H9 (cell line): Measurements from ENCODE around the gene PPP1R13L. TPM values are rescaled to one million over a fixed set of nuclear protein-coding genes. Genes with fewer than 3 reads are reported as not detected.

ENCODE experiments used
- DNase-seq: peaks from one replicate; pipeline ENCODE4 v3.0.0-alpha.2; 2017
- H2AFZ ChIP-seq: one replicate; pipeline ENCODE4 v1.6.1; 2013; ENCODE audit warnings: mild to moderate bottlenecking, low read length, control low read depth, moderate library complexity
- H2AK5ac ChIP-seq: 2 replicates; pipeline ENCODE4 v1.6.1; 2013; ENCODE audit warnings: low read length, control low read depth, mixed read lengths; ENCODE audit not compliant: insufficient read length
- H2BK120ac ChIP-seq: one replicate; pipeline ENCODE4 v1.6.1; 2013; ENCODE audit warnings: low read depth, mild to moderate bottlenecking, low read length, control low read depth, inconsistent platforms; ENCODE audit not compliant: poor library complexity, severe bottlenecking
- H2BK12ac ChIP-seq: 2 replicates; pipeline ENCODE4 v1.6.1; 2013; ENCODE audit warnings: low read length, control low read depth, mixed read lengths, low read depth; ENCODE audit not compliant: insufficient read length
- H2BK15ac ChIP-seq: 2 replicates; pipeline ENCODE4 v1.6.1; 2013; ENCODE audit warnings: low read depth, low read length, control low read depth
- H2BK20ac ChIP-seq: one replicate; pipeline ENCODE4 v1.6.1; 2013; ENCODE audit warnings: low read depth, mild to moderate bottlenecking, low read length, control low read depth, inconsistent platforms; ENCODE audit not compliant: poor library complexity, severe bottlenecking
- H2BK5ac ChIP-seq: 2 replicates; pipeline ENCODE4 v1.6.1; 2013; ENCODE audit warnings: low read length, control low read depth, mixed read lengths; ENCODE audit not compliant: insufficient read length
- H3K14ac ChIP-seq: 2 replicates; pipeline ENCODE4 v1.6.1; 2013; ENCODE audit warnings: low read length, control low read depth; ENCODE audit not compliant: insufficient read depth
- H3K18ac ChIP-seq: 2 replicates; pipeline ENCODE4 v1.6.1; 2013; ENCODE audit warnings: low read depth, mild to moderate bottlenecking, mixed read lengths, low read length, control low read depth; ENCODE audit not compliant: insufficient read length
- H3K23ac ChIP-seq: 2 replicates; pipeline ENCODE4 v1.6.1; 2013; ENCODE audit warnings: low read length, control low read depth, mixed read lengths, low read depth; ENCODE audit not compliant: insufficient read length
- H3K23me2 ChIP-seq: 2 replicates; pipeline ENCODE4 v1.6.1; 2013; ENCODE audit warnings: low read depth, mild to moderate bottlenecking, mixed read lengths, low read length, control low read depth; ENCODE audit not compliant: insufficient read length, poor library complexity, severe bottlenecking
- H3K27ac ChIP-seq: 2 replicates; pipeline ENCODE4 v1.5.1; 2013; ENCODE audit warnings: low read length, control low read depth, mixed read lengths, low read depth; ENCODE audit not compliant: insufficient read length
- H3K27me3 ChIP-seq: 2 replicates; pipeline ENCODE4 v1.6.1; 2013; ENCODE audit warnings: low read length, control low read depth, inconsistent platforms; ENCODE audit not compliant: insufficient read depth
- H3K4ac ChIP-seq: 2 replicates; pipeline ENCODE4 v1.6.1; 2013; ENCODE audit warnings: low read depth, mild to moderate bottlenecking, control low read depth, inconsistent platforms, low read length, moderate library complexity
- H3K4me1 ChIP-seq: 2 replicates; pipeline ENCODE4 v1.6.1; 2013; ENCODE audit warnings: low read length, control low read depth, inconsistent platforms; ENCODE audit not compliant: insufficient read depth
- H3K4me2 ChIP-seq: 2 replicates; pipeline ENCODE4 v1.6.1; 2013; ENCODE audit warnings: low read length, control low read depth, mixed read lengths; ENCODE audit not compliant: insufficient read length, insufficient read depth
- H3K56ac ChIP-seq: 2 replicates; pipeline ENCODE4 v1.6.1; 2013; ENCODE audit warnings: low read depth, mild to moderate bottlenecking, mixed read lengths, low read length, control low read depth; ENCODE audit not compliant: insufficient read length
- H3K79me1 ChIP-seq: 2 replicates; pipeline ENCODE4 v1.6.1; 2013; ENCODE audit warnings: low read depth, mild to moderate bottlenecking, moderate library complexity, low read length, control low read depth, inconsistent platforms; ENCODE audit not compliant: insufficient read depth, poor library complexity, severe bottlenecking
- H3K79me2 ChIP-seq: 2 replicates; pipeline ENCODE4 v1.6.1; 2013; ENCODE audit warnings: low read length, control low read depth, inconsistent platforms; ENCODE audit not compliant: insufficient read depth
- H3K9ac ChIP-seq: 2 replicates; pipeline ENCODE4 v1.6.1; 2013; ENCODE audit warnings: low read length, control low read depth, mixed read lengths; ENCODE audit not compliant: insufficient read length; ENCODE audit errors: extremely low read depth
- H3K9me3 ChIP-seq: one replicate; pipeline ENCODE4 v1.6.1; 2013; ENCODE audit warnings: low read depth, low read length, inconsistent platforms; ENCODE audit not compliant: control insufficient read depth
- H3T11ph ChIP-seq: one replicate; pipeline ENCODE4 v1.6.1; 2013; ENCODE audit warnings: mild to moderate bottlenecking, low read length, control low read depth, inconsistent platforms
- H4K20me1 ChIP-seq: one replicate; pipeline ENCODE4 v1.6.1; 2013; ENCODE audit not compliant: control insufficient read depth, insufficient read length, insufficient read depth
- H4K5ac ChIP-seq: 2 replicates; pipeline ENCODE4 v1.6.1; 2013; ENCODE audit warnings: low read depth, mild to moderate bottlenecking, mixed read lengths, low read length, control low read depth; ENCODE audit not compliant: insufficient read length
- H4K8ac ChIP-seq: replicated peaks from 2 replicates; pipeline ENCODE4 v1.6.1; 2013; ENCODE audit warnings: low read length, control low read depth, mixed read lengths, low read depth; ENCODE audit not compliant: insufficient read length
- H4K91ac ChIP-seq: 2 replicates; pipeline ENCODE4 v1.6.1; 2013; ENCODE audit warnings: low read depth, mild to moderate bottlenecking, moderate library complexity, mixed read lengths, low read length, control low read depth; ENCODE audit not compliant: insufficient read length
- H3K27ac Mint-ChIP-seq, 3 experiments: 2 replicates in 2 of 3; 3 replicates in 1 of 3; pipeline ENCODE4 v1.8.0; 2020 to 2021; ENCODE audit warnings: mixed read lengths in 3 of 3, mild to moderate bottlenecking in 1 of 3, moderate library complexity in 1 of 3
- H3K27me3 Mint-ChIP-seq: 2 replicates; pipeline ENCODE4 v1.8.0; 2021; ENCODE audit warnings: low read depth, mild to moderate bottlenecking, moderate library complexity, mixed read lengths
- H3K36me3 Mint-ChIP-seq, 3 experiments: 2 replicates in 2 of 3; 3 replicates in 1 of 3; pipeline ENCODE4 v1.8.0; 2020 to 2021; ENCODE audit warnings: low read depth in 3 of 3, mixed read lengths in 3 of 3; ENCODE audit not compliant: insufficient read depth in 1 of 3
- H3K4me1 Mint-ChIP-seq, 2 experiments: 2 replicates each; pipeline ENCODE4 v1.8.0; 2020; ENCODE audit warnings: mixed read lengths in 2 of 2
- H3K4me3 Mint-ChIP-seq, 2 experiments: 2 replicates in 1 of 2; 3 replicates in 1 of 2; pipeline ENCODE4 v1.8.0; 2020 to 2021; ENCODE audit warnings: mild to moderate bottlenecking in 2 of 2, mixed read lengths in 2 of 2, moderate library complexity in 1 of 2
- H3K9me3 Mint-ChIP-seq, 2 experiments: 2 replicates in 1 of 2; 3 replicates in 1 of 2; pipeline ENCODE4 v1.8.0; 2020; ENCODE audit warnings: mild to moderate bottlenecking in 2 of 2, mixed read lengths in 2 of 2, moderate library complexity in 1 of 2
- CTCF ChIP-seq: fragments of 200-600 bp; sonication (generic); conservative IDR thresholded peaks from 3 replicates; pipeline ENCODE4 v1.8.0; 2021; ENCODE audit warnings: antibody characterized with exemption, mild to moderate bottlenecking
- WGBS: extraction: QIAGEN DNeasy Blood & Tissue Kit; methylation state at CpG from one replicate; pipeline ENCODE4 v1.1.7; 2013; ENCODE audit warnings: missing lambda C conversion rate, low lambda C conversion rate, mixed read lengths; ENCODE audit not compliant: insufficient read length; ENCODE audit errors: extremely low coverage; 5-methylcytosine and 5-hydroxymethylcytosine counted together
- total RNA-seq: library from RNA; stranded (reverse); gene quantifications from 2 replicates; pipeline ENCODE4 v1.2.1, GENCODE V29; 2021

Gene PPP1R13L
- total RNA-seq, 1 experiment from 2014 or later = 42.6 TPM

- Mint-ChIP-seq H3K4me1 (peaks cover 25 to 28% of the 10 kb centered on the region in 2 experiments), H3K27me3 (peaks cover 2% of the 10 kb centered on the region; the same call in 1 of the 2 replicates), H3K4me3 (peak overlapping the region; percentile 67 to 81), H3K9me3 (peaks cover 0 to 4% of the 10 kb centered on the region in 2 experiments; a peak in 1 of 5 replicates), H3K27ac (no peak overlapping the region), H3K36me3 (no peaks in the 10 kb centered on the region)
- no peak overlapping the region for H2AK5ac ChIP-seq
- no peaks in the 10 kb centered on the region for H3K27me3 ChIP-seq
- H4K5ac ChIP-seq = no peak overlapping the region
- H3K4ac ChIP-seq = no peak overlapping the region
- H3K27ac ChIP-seq = no peak overlapping the region
- no peak overlapping the region for H2BK5ac ChIP-seq
- H2BK20ac ChIP-seq = no peak overlapping the region
- TF ChIP-seq CTCF = peak; percentile 100
- no peak overlapping the region for H4K8ac ChIP-seq
- H3K23me2 ChIP-seq = peaks cover 10% of the 10 kb centered on the region
- H3K9ac ChIP-seq = no peak overlapping the region
- H3K23ac ChIP-seq = no peak overlapping the region
- H3K14ac ChIP-seq = peak overlapping the region; percentile 69
- H2BK12ac ChIP-seq = no peak overlapping the region
- H4K20me1 ChIP-seq = no peaks in the 10 kb centered on the region
- H3K9me3 ChIP-seq = no peaks in the 10 kb centered on the region
- H3K79me1 ChIP-seq = no peaks in the 10 kb centered on the region
- H3T11ph ChIP-seq = no peak overlapping the region
- H4K91ac ChIP-seq = no peak overlapping the region
- no peak overlapping the region for H2AFZ ChIP-seq
- no peaks in the 10 kb centered on the region for H3K79me2 ChIP-seq
- H3K4me1 ChIP-seq = peaks cover 2% of the 10 kb centered on the region; the same call in 1 of the 2 replicates
- H2BK15ac ChIP-seq = no peak overlapping the region
- no peak overlapping the region for H3K56ac ChIP-seq
- peak overlapping the region; percentile 20 for H3K4me2 ChIP-seq
- DNase-seq = peak; percentile 77
- peak overlapping the region; percentile 10 for H3K18ac ChIP-seq
- no peak overlapping the region for H2BK120ac ChIP-seq
- no CpG with 5 or more reads among the region's 78 CpGs for WGBS
Observed at GRCh38 chr19:45439569-45440258, 34.8 kb upstream of the PPP1R13L start.
